VCaP (cell line): ENCODE measurements around the gene NT5C1B.

Experiments used
- H3K27ac ChIP-seq: fragments of 450-650 bp; 2 replicates; pipeline ENCODE4 v1.5.1; 2017
- CTCF ChIP-seq: fragments of 450-650 bp; conservative IDR thresholded peaks from 2 replicates; pipeline ENCODE4 v1.5.1; 2017; ENCODE audit warnings: mild to moderate bottlenecking, moderate library complexity

NT5C1B gene

GRCh38 chr2:18588802-18589201, 567 bp downstream of the NT5C1B start:
- TF ChIP-seq CTCF: no peak
- no peak overlapping the region for H3K27ac ChIP-seq

GRCh38 chr2:18588049-18588448, 1.3 kb downstream of the NT5C1B start:
- no peak for TF ChIP-seq CTCF
- H3K27ac ChIP-seq: no peak overlapping the region

GRCh38 chr2:18585526-18585925, 3.8 kb downstream of the NT5C1B start:
- TF ChIP-seq CTCF: no peak
- H3K27ac ChIP-seq: no peak overlapping the region

- H3K27ac ChIP-seq: no peak overlapping the region
- TF ChIP-seq CTCF: no peak
Observed at GRCh38 chr2:18584608-18584954, 4.8 kb downstream of the NT5C1B start.

GRCh38 chr2:18583905-18584607, 5.3 kb downstream of the NT5C1B start:
- no peak overlapping the region for H3K27ac ChIP-seq
- TF ChIP-seq CTCF: no peak

- no peak for TF ChIP-seq CTCF
- H3K27ac ChIP-seq: no peak overlapping the region
Observed at GRCh38 chr2:18580606-18581005, 8.8 kb downstream of the NT5C1B start.

GRCh38 chr2:18578033-18578432, 11.3 kb downstream of the NT5C1B start:
- no peak overlapping the region for H3K27ac ChIP-seq
- TF ChIP-seq CTCF: no peak
